Left ventricle myocardium inferior (tissue), 1 donor: Measurements from ENCODE around the gene TMEM141. TPM values are rescaled to one million over a fixed set of nuclear protein-coding genes. Genes with fewer than 3 reads are reported as not detected.
A peak's percentile ranks its signal among the peaks of the same experiment; 100 is the strongest.
"Not testable (repeated sequence)": the region's sequence is repeated elsewhere in the genome, so short reads cannot be mapped to it uniquely, and the experiment has no call there.

Source experiments
- DNase-seq: peaks from one replicate; pipeline ENCODE4 v3.0.0-alpha.2; 2020
- H3K27ac ChIP-seq: fragments of 200-600 bp; replicated peaks from 2 replicates; pipeline ENCODE4 v1.8.0; 2021
- H3K27me3 ChIP-seq: fragments of 200-600 bp; 2 replicates; pipeline ENCODE4 v1.8.0; 2021; ENCODE audit warnings: low read depth
- H3K36me3 ChIP-seq: fragments of 200-600 bp; 2 replicates; pipeline ENCODE4 v1.8.0; 2021
- H3K4me1 ChIP-seq: fragments of 200-600 bp; 2 replicates; pipeline ENCODE4 v1.8.0; 2021
- H3K4me3 ChIP-seq: fragments of 200-600 bp; 2 replicates; pipeline ENCODE4 v1.8.0; 2021; ENCODE audit warnings: mild to moderate bottlenecking, moderate library complexity
- H3K9me3 ChIP-seq: fragments of 200-600 bp; replicated peaks from 2 replicates; pipeline ENCODE4 v1.8.0; 2021
- intact Hi-C: fragments of 100-400 bp; cut with micrococcal nuclease; formaldehyde crosslinking; loops from one replicate; pipeline ENCODE4 v1.11.0; 2022
- total RNA-seq: library from RNA; stranded (reverse); fragmentation: NEBNext Ultra II Directional; extraction: Animal tissue kit (Norgen Biotek cat#: 25700); gene quantifications from one replicate; pipeline ENCODE4 v1.2.1, GENCODE V29; 2021
- TF ChIP-seq, protein P1 (sequence below): fragments of 200-600 bp; IDR thresholded peaks from 2 replicates; pipeline ENCODE4 v1.8.0; 2021; ENCODE audit warnings: antibody characterized with exemption, mild to moderate bottlenecking, borderline replicate concordance
- donor health status: DM: no; HTN: yes; CAD: no; lungs with severe emphysema.

TMEM141 gene
- total RNA-seq, 1 donor from 2014 or later = 71.4 TPM

DNA sequence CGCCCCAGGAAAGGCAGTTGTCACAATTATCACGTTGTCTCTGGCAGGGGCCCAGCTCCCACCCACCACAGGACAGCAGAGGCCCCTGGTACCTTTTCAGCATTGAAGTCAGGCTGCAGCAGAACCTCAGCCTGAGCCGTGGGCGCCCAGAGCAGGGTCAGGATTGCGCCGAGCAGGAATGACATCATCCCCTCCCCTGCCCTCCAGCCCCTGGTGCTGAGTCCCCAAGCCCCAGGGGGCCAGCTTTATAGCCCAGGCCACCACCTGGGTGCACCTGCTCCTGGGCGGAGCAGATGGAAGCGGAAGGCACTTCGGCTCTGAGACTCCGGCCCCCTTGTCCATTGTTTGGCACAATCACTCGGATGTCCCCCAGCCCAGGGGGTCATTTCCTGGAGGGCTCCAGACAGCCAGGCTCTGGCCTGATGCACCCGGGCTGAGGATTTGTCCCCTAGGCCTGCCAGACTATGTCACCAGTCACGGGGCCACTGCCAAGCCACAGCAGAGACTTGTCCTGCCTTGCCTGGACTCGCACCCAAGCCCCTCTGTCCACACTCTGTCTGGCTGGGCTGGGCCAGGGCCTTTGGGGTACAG, 26.7 kb upstream of the TMEM141 start, which contains the start of gene LCN15:
TSS of gene LCN15 (minus strand) at position 218 of the 591 bp plus-strand sequence. CDS start at position 188, 30 bp downstream.
- Histone ChIP-seq H3K27ac (peak within 1 kb of the TSS; percentile 63), H3K36me3 (no peaks in the 10 kb centered on the region), H3K4me1 (peaks cover 41% of the 10 kb centered on the region), H3K4me3 (no peak within 1 kb of the TSS), H3K9me3 (no peaks in the 10 kb centered on the region), H3K27me3 (peaks cover 41% of the 10 kb centered on the region)
- TF ChIP-seq, protein P1, sequence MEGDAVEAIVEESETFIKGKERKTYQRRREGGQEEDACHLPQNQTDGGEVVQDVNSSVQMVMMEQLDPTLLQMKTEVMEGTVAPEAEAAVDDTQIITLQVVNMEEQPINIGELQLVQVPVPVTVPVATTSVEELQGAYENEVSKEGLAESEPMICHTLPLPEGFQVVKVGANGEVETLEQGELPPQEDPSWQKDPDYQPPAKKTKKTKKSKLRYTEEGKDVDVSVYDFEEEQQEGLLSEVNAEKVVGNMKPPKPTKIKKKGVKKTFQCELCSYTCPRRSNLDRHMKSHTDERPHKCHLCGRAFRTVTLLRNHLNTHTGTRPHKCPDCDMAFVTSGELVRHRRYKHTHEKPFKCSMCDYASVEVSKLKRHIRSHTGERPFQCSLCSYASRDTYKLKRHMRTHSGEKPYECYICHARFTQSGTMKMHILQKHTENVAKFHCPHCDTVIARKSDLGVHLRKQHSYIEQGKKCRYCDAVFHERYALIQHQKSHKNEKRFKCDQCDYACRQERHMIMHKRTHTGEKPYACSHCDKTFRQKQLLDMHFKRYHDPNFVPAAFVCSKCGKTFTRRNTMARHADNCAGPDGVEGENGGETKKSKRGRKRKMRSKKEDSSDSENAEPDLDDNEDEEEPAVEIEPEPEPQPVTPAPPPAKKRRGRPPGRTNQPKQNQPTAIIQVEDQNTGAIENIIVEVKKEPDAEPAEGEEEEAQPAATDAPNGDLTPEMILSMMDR = no peak
- DNase-seq = no peak
- intact Hi-C loops = no loop called here

DNA sequence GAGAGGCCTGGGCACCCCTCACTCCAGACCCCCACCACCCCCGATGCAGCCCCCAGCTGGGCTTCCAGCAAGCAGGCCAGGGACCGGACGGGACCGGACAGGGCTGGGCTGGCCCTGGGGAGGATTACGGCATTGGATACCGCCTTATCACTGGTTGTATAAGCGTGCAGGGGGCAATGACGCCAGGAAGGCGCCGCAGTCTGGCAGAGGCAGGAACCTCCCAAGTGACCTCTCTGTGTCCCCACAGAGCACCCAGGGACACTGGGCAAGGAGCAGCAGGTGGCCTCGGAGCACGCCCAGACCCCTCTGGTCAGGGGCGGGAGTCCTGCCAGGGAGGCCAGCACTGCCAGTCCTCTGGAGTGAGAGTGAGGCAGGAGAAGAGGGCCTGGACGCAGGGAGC, 26.1 kb upstream of the TMEM141 start:
- peaks cover 41% of the 10 kb centered on the region for H3K4me1 ChIP-seq
- intact Hi-C loops = no loop called here
- H3K9me3 ChIP-seq = no peaks in the 10 kb centered on the region
- TF ChIP-seq, protein P1 = no peak
- H3K27me3 ChIP-seq = peaks cover 41% of the 10 kb centered on the region
- H3K36me3 ChIP-seq = no peaks in the 10 kb centered on the region
- peak overlapping the region; percentile 63 for H3K27ac ChIP-seq
- H3K4me3 ChIP-seq = no peak overlapping the region
- no peak for DNase-seq

DNA sequence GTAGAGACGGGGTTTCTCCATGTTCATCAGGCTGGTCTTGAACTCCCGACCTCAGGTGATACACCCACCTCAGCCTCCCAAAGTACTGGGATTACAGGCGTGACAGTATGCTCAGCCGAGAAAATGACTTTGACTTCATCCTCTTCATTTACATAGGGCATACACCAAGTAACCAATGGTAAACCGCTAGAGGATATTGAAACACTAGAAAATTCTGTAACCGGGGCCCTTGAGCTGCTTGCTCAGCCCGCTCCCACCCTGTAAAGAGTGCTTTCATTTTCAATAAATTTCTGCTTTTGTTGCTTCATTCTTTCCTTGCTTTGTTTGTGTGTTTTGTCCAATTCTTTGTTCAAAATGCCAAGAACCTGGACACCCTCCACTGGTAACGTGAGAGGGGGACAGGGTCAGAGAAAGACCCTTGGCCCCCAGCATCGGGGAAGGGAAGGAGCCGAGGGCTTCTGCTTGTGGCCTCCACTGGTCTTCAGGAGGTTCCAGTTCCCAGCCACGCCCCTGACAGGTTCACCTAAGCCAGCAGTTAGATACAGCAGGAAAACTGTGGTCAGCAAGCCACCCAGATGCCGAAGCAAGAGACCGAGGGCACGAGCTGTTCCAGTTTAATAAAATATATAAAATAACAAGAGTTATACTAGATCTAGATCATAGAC, 25.3 kb upstream of the TMEM141 start:
- H3K36me3 ChIP-seq, intact Hi-C loops, H3K4me3 ChIP-seq, H3K9me3 ChIP-seq, DNase-seq: not testable (repeated sequence)
- H3K27me3 ChIP-seq = peaks cover 41% of the 10 kb centered on the region
- peak overlapping the region; percentile 63 for H3K27ac ChIP-seq
- peaks cover 33% of the 10 kb centered on the region for H3K4me1 ChIP-seq

DNA sequence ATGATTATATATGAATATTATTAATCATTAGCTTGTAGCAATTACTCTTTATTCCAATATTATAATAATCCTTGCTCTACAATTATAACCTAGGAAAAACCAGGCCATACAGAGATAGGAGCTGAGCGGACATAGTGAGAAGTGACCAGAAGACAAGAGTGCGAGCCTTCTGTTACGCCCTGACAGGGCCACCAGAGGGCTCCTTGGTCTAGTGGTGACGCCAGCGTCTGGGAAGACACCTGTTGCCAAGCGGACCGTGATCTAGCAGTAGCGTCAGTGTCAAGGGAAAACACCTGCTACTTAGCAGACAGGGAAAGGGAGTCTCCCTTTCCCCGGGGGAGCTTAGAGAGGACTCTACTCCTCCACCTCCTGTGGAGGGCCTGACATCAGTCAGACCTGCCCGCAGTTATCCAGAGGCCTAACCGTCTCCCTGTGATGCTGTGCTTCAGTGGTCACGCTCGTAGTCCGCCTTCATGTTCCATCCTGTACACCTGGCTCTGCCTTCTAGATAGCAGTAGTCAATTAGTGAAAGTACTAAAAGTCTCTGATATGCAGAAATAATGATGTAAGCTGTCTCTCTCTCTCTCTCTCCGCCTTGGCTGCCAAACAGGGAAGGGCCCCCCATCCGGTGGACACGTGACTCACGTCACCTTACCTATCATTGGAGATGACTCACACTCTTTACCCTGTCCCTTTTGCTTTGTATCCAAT, 24.6 kb upstream of the TMEM141 start:
- H3K4me3 ChIP-seq, H3K27ac ChIP-seq, H3K36me3 ChIP-seq, H3K9me3 ChIP-seq, DNase-seq, intact Hi-C loops: not testable (repeated sequence)
- Histone ChIP-seq H3K4me1 (peaks cover 29% of the 10 kb centered on the region), H3K27me3 (peaks cover 41% of the 10 kb centered on the region)
- TF ChIP-seq, protein P1 = peak; percentile 54

DNA sequence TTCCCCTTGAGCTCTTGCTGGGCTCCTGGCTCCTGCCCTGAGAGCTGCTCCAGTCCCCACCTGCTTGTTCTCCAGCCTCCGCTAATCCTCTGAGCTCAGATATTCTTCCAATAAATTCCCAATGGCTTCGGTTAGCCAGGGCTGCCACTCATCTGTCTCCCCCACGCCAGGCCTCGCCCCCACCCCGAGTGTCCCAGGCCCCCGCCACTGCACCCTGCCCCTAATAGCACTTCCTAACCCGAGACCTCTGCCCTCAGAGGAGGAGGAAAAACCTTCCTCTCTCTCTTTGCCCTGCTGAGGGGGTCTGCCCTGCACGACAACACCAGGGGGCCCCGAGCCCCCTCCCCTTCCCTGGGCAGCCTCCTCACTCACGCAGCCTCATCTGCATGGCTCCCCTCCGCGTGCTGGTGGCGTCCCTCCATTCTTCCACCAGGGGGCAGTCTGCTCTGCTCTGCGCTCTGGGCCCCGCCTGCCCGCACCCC, 21.4 kb upstream of the TMEM141 start:
- intact Hi-C loops = no loop called here
- H3K4me1 ChIP-seq = peaks cover 11% of the 10 kb centered on the region
- no peak for DNase-seq
- no peaks in the 10 kb centered on the region for H3K36me3 ChIP-seq
- H3K4me3 ChIP-seq = no peak overlapping the region
- no peak overlapping the region for H3K27ac ChIP-seq
- peaks cover 11% of the 10 kb centered on the region for H3K9me3 ChIP-seq
- H3K27me3 ChIP-seq = peaks cover 13% of the 10 kb centered on the region
- TF ChIP-seq, protein P1 = peak; percentile 49
